Testis (tissue), 2 donors: ENCODE measurements around the gene GTSF1L.

Experiments
- CTCF ChIP-seq, 3 experiments: fragments of 450-650 bp in 2 of 3; fragments of 200-600 bp in 1 of 3; sonication (generic) in 1 of 3; IDR thresholded peaks; one replicate each; pipeline ENCODE4 v1.5.1; 2016 to 2019; ENCODE audit warnings: antibody characterized with exemption in 3 of 3, mild to moderate bottlenecking in 2 of 3, moderate library complexity in 1 of 3
- POLR2A ChIP-seq: fragments of 450-650 bp; IDR thresholded peaks from one replicate; pipeline ENCODE4 v1.6.1; 2017; ENCODE audit warnings: antibody characterized with exemption, mild to moderate bottlenecking, moderate library complexity

- TF ChIP-seq CTCF (IDR thresholded peaks at IDR 0.05) = no peak
- TF ChIP-seq POLR2A = no peak
Measured at GRCh38 chr20:43699941-43700565, 26.7 kb downstream of the GTSF1L start.
